ENCODE results near the gene RNF123. TPM values are rescaled to one million over a fixed set of nuclear protein-coding genes. Genes with fewer than 3 reads are reported as not detected.

The RNF123 gene
- total RNA-seq, 1 experiment from 2014 or later: 40.6 TPM

GRCh38 chr3:49721896-49722781 is 32.8 kb downstream of the RNF123 start:
- no peak overlapping the region for H2BK5ac ChIP-seq (ENCODE audit: insufficient read length, low read length)
- H3K14ac ChIP-seq (ENCODE audit: insufficient read depth, low read length): no peak overlapping the region
- H3T11ph ChIP-seq (ENCODE audit: low read length): no peak overlapping the region
- Mint-ChIP-seq H3K27me3 (ENCODE audit: low read depth) (peaks cover 4% of the 10 kb centered on the region), H3K9me3 (no peaks in the 10 kb centered on the region), H3K4me3 (peak overlapping the region; percentile 87 to 96), H3K36me3 (ENCODE audit: insufficient read depth in 1 of 3, low read depth in 3 of 3) (peaks cover 0 to 38% (median 30%) of the 10 kb centered on the region in 3 experiments; a peak in 6 of 7 replicates), H3K27ac (0 out of 7 replicates have a peak overlapping the region, but pooled peaks of 1 of the 3 experiments have one; percentile 23), H3K4me1 (peaks cover 18 to 22% of the 10 kb centered on the region in 2 experiments)
- no peaks in the 10 kb centered on the region for H3K27me3 ChIP-seq (ENCODE audit: insufficient read depth, low read length)
- no peak overlapping the region for H3K27ac ChIP-seq (ENCODE audit: insufficient read length, low read depth, low read length)
- H4K20me1 ChIP-seq (ENCODE audit: control insufficient read depth, insufficient read depth, insufficient read length): no peaks in the 10 kb centered on the region
- WGBS (ENCODE audit: extremely low coverage, insufficient read length, low lambda C conversion rate): no CpG with 5 or more reads among the region's 26 CpGs
- no peak for TF ChIP-seq CTCF (conservative IDR thresholded peaks at IDR 0.05)
- H3K4ac ChIP-seq (ENCODE audit: low read depth, low read length): no peak overlapping the region
- no peaks in the 10 kb centered on the region for H3K4me1 ChIP-seq (ENCODE audit: insufficient read depth, low read length)
- no peak overlapping the region for H2AFZ ChIP-seq (ENCODE audit: low read length)
- peaks cover 25% of the 10 kb centered on the region for H3K23me2 ChIP-seq (ENCODE audit: insufficient read length, low read depth, low read length, poor library complexity, severe bottlenecking)
- peaks cover 2% of the 10 kb centered on the region for H3K79me1 ChIP-seq (ENCODE audit: insufficient read depth, low read depth, low read length, poor library complexity, severe bottlenecking)
- H3K4me2 ChIP-seq (ENCODE audit: insufficient read depth, insufficient read length, low read length): peak overlapping the region; percentile 60
- no peak overlapping the region for H3K18ac ChIP-seq (ENCODE audit: insufficient read length, low read depth, low read length)
- no peak overlapping the region for H4K5ac ChIP-seq (ENCODE audit: insufficient read length, low read depth, low read length)
- H2BK15ac ChIP-seq (ENCODE audit: low read depth, low read length): no peak overlapping the region
- no peaks in the 10 kb centered on the region for H3K79me2 ChIP-seq (ENCODE audit: insufficient read depth, low read length)
- no peak overlapping the region for H4K8ac ChIP-seq (replicated peaks; ENCODE audit: insufficient read length, low read depth, low read length)
- H2BK12ac ChIP-seq (ENCODE audit: insufficient read length, low read depth, low read length): no peak overlapping the region
- H3K56ac ChIP-seq (ENCODE audit: insufficient read length, low read depth, low read length): no peak overlapping the region
- H2BK20ac ChIP-seq (ENCODE audit: low read depth, low read length, poor library complexity, severe bottlenecking): no peak overlapping the region
- no peaks in the 10 kb centered on the region for H3K9me3 ChIP-seq (ENCODE audit: control insufficient read depth, low read depth, low read length)
- H2BK120ac ChIP-seq (ENCODE audit: low read depth, low read length, poor library complexity, severe bottlenecking): no peak overlapping the region
- H2AK5ac ChIP-seq (ENCODE audit: insufficient read length, low read length): no peak overlapping the region
- H4K91ac ChIP-seq (ENCODE audit: insufficient read length, low read depth, low read length): no peak overlapping the region
- DNase-seq: no peak
- H3K9ac ChIP-seq (ENCODE audit: extremely low read depth, insufficient read length, low read length): no peak overlapping the region
- H3K23ac ChIP-seq (ENCODE audit: insufficient read length, low read depth, low read length): no peak overlapping the region

Data from H9 (cell line).